ENCODE data around the gene CARNS1.
"Not testable (repeated sequence)": the region's sequence is repeated elsewhere in the genome, so short reads cannot be mapped to it uniquely, and the experiment has no call there.

CARNS1 gene

GRCh38 chr11:67396587-67397389 is 18.7 kb upstream of the CARNS1 start:
- no peak for DNase-seq

GRCh38 chr11:67397536-67397935 is 17.9 kb upstream of the CARNS1 start:
- DNase-seq: no peak

GRCh38 chr11:67397986-67398660 is 17.4 kb upstream of the CARNS1 start:
- peak in 2 of 14 donors; percentile 16 to 21 for DNase-seq

- no peak for DNase-seq
Observed at GRCh38 chr11:67398661-67399563, 16.6 kb upstream of the CARNS1 start.

GRCh38 chr11:67400251-67400941 is 15.1 kb upstream of the CARNS1 start:
- DNase-seq: no peak

- DNase-seq: peak in 1 of 14 donors; percentile 49
Observed at GRCh38 chr11:67400942-67401494, 14.5 kb upstream of the CARNS1 start.

- peak in 13 of 14 donors; percentile 77 to 96 (median 87) for DNase-seq
Observed at GRCh38 chr11:67401495-67402191, 13.8 kb upstream of the CARNS1 start, which contains the start of gene PPP1CA. Gene PPP1CA (minus strand): TSS chr11:67401858. CDS start chr11:67401782, 76 bp downstream.

GRCh38 chr11:67402192-67402839 is 13.2 kb upstream of the CARNS1 start:
- DNase-seq: not testable (repeated sequence)

- not testable (repeated sequence) for DNase-seq
Observed at GRCh38 chr11:67403085-67403484, 12.4 kb upstream of the CARNS1 start.

- peak in 2 of 14 donors; percentile 14 to 25 for DNase-seq
Observed at GRCh38 chr11:67404515-67405195, 10.8 kb upstream of the CARNS1 start.

GRCh38 chr11:67405196-67405567 is 10.3 kb upstream of the CARNS1 start:
- DNase-seq: no peak

- no peak for DNase-seq
Observed at GRCh38 chr11:67405688-67406339, 9.7 kb upstream of the CARNS1 start.

GRCh38 chr11:67406420-67406968 is 9.0 kb upstream of the CARNS1 start:
- no peak for DNase-seq

GRCh38 chr11:67406969-67407687 is 8.3 kb upstream of the CARNS1 start:
- DNase-seq: peak in 5 of 14 donors; percentile 17 to 61 (median 36)

- DNase-seq: no peak
Observed at GRCh38 chr11:67407688-67408163, 7.8 kb upstream of the CARNS1 start.

- DNase-seq: peak in 1 of 14 donors; percentile 25
Observed at GRCh38 chr11:67408437-67409200, 6.9 kb upstream of the CARNS1 start.

GRCh38 chr11:67409261-67409666 is 6.2 kb upstream of the CARNS1 start:
- no peak for DNase-seq
